BJ (cell line): ENCODE data around the gene CTNNAL1. TPM values are rescaled to one million over a fixed set of nuclear protein-coding genes. Genes with fewer than 3 reads are reported as not detected.

Source experiments
- CTCF ChIA-PET: fragments of 350-600 bp; formaldehyde crosslinking; extraction: SDS; loops from one replicate; lab custom pipeline; 2021; ENCODE audit warnings: antibody characterized with exemption, inconsistent platforms; lab: Yijun Ruan, JAX
- POLR2A ChIA-PET: fragments of 300-600 bp; sonication (Branson Sonifier 250); formaldehyde crosslinking; extraction: SDS; loops from one replicate; lab custom pipeline; 2021; ENCODE audit warnings: antibody characterized with exemption; lab: Charles Lee
- DNase-seq: peaks from one replicate; pipeline ENCODE4 v3.0.0-alpha.2; 2011; ENCODE audit warnings: low read depth
- H3K27me3 ChIP-seq: 2 replicates; pipeline ENCODE4 v1.6.0; 2011; ENCODE audit warnings: low read length; ENCODE audit not compliant: control insufficient read depth, insufficient read depth
- H3K36me3 ChIP-seq: 2 replicates; pipeline ENCODE4 v1.5.1; 2011; ENCODE audit warnings: low read length; ENCODE audit not compliant: control insufficient read depth, insufficient read depth
- H3K4me3 ChIP-seq: 2 replicates; pipeline ENCODE4 v1.5.1; 2011; ENCODE audit warnings: low read depth, mild to moderate bottlenecking, control low read depth, low read length
- polyA plus RNA-seq: library from polyadenylated mRNA; depleted of rRNA; stranded (reverse); fragments of >200 nt; gene quantifications from 2 replicates; pipeline ENCODE4 v1.2.3, GENCODE V29; 2011
- TF ChIP-seq, protein P1 (sequence below): IDR thresholded peaks from 2 replicates; pipeline ENCODE4 v1.5.1; 2011; ENCODE audit warnings: low read depth, mild to moderate bottlenecking, control low read depth, inconsistent platforms, low read length, moderate library complexity; ENCODE audit not compliant: insufficient read depth

CTNNAL1 gene
- polyA plus RNA-seq, 1 experiment = 32.6 TPM

DNA sequence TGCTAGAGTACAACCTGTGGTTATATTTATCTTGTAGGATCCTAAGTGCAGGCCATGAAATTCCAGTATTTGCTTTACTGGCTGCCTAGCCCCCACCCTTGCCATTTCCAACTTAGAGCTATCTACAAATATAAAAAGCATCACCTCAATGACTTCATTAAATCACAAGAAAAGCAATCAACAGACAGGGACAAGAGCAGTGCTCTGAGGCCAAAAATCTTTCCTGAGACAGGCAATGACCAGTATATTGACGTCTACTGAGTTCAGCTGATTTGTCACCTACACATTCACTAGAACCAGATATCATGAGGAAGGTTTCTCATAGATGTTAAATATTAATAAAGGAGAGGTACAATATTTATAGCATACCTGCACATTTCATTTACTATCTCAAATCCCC lies 38.4 kb upstream of the CTNNAL1 start:
- no peaks in the 10 kb centered on the region for H3K27me3 ChIP-seq
- ChIA-PET CTCF (interaction anchor here (1.3 to 1.5 kb wide), 2 partner anchors 8 to 18 kb away, joined by 3 read pairs; no protein-coding TSS in a partner anchor), POLR2A (interaction anchor here (0.6 kb wide), 1 partner anchor 35 kb away, joined by 4 read pairs; no protein-coding TSS in a partner anchor)
- TF ChIP-seq, protein P1, sequence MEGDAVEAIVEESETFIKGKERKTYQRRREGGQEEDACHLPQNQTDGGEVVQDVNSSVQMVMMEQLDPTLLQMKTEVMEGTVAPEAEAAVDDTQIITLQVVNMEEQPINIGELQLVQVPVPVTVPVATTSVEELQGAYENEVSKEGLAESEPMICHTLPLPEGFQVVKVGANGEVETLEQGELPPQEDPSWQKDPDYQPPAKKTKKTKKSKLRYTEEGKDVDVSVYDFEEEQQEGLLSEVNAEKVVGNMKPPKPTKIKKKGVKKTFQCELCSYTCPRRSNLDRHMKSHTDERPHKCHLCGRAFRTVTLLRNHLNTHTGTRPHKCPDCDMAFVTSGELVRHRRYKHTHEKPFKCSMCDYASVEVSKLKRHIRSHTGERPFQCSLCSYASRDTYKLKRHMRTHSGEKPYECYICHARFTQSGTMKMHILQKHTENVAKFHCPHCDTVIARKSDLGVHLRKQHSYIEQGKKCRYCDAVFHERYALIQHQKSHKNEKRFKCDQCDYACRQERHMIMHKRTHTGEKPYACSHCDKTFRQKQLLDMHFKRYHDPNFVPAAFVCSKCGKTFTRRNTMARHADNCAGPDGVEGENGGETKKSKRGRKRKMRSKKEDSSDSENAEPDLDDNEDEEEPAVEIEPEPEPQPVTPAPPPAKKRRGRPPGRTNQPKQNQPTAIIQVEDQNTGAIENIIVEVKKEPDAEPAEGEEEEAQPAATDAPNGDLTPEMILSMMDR = no peak
- no peak for DNase-seq
- no peak overlapping the region for H3K4me3 ChIP-seq
- peaks cover 9% of the 10 kb centered on the region for H3K36me3 ChIP-seq

DNA sequence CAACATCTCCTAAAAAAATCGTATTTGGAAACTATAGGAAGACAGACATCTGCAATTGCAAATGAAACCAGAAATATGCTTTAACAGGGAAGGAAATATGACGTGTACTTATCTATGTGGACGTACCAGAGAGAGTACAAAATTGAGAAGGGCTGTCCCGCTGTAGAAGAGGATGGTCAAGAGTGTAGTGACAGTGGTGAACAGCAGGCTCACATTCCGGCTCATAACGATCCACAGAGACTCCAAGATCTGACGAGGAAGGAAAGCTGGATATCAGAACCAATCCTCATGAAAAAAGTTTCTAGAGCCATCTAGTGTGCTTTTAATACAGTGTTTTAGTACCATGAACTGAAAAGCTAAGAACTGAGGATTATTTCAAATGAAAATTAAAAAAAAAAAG lies 37.1 kb upstream of the CTNNAL1 start:
- H3K4me3 ChIP-seq = no peak overlapping the region
- TF ChIP-seq, protein P1 = no peak
- ChIA-PET CTCF (interaction anchor here (1.3 kb wide), 1 partner anchor 10 kb away, joined by 3 read pairs; no protein-coding TSS in a partner anchor), POLR2A (no interaction called here)
- no peak for DNase-seq
- H3K36me3 ChIP-seq = peaks cover 8% of the 10 kb centered on the region
- no peaks in the 10 kb centered on the region for H3K27me3 ChIP-seq

DNA sequence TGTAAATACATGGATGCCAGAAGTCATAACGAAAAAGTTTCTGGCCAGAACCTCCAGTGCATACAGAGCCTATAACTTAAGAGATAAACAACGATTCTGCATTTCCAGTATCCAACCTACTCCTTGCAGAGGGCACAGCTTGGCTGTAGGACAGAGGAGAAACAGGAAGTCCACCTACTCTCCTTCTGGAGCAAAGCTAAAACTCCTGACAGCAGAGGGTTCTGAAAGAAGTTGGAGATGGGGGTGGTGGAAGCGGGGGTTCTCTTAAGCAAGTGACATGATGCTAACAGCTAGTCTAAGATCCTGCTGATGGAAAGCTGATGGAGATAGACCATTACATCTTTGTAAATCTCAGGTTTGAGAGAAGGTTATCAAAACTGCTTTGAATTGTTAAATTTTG lies 35.5 kb upstream of the CTNNAL1 start:
- H3K27me3 ChIP-seq = no peaks in the 10 kb centered on the region
- no peak overlapping the region for H3K4me3 ChIP-seq
- no peak for DNase-seq
- POLR2A ChIA-PET = no interaction called here
- CTCF ChIA-PET = interaction anchor here (0.8 to 1.2 kb wide), 2 partner anchors 11 to 38 kb away, joined by 4 read pairs; no protein-coding TSS in a partner anchor
- H3K36me3 ChIP-seq = peaks cover 10% of the 10 kb centered on the region
- TF ChIP-seq, protein P1 = no peak

DNA sequence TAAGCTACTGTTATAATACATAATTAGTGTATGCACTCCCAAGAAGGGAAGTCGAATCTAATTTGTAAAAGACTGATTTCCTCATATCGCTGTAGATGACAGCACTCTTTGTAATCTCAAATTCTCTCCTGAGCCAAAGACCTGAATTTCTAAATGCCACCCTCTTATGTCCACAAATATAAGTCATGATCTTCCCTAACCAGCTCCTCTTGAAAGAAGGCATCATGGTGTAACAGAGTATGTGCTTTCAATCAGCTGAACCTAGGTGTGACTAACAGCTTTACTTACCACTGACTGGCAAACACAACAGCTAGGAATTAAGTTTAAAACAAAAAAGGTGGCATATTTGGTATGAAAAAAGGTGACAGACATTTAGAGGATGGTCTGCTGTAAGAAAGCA lies 34.0 kb upstream of the CTNNAL1 start:
- TF ChIP-seq, protein P1 = no peak
- POLR2A ChIA-PET = no interaction called here
- CTCF ChIA-PET = no interaction called here
- H3K27me3 ChIP-seq = no peaks in the 10 kb centered on the region
- H3K4me3 ChIP-seq = no peak overlapping the region
- peaks cover 8% of the 10 kb centered on the region for H3K36me3 ChIP-seq
- DNase-seq = no peak

DNA sequence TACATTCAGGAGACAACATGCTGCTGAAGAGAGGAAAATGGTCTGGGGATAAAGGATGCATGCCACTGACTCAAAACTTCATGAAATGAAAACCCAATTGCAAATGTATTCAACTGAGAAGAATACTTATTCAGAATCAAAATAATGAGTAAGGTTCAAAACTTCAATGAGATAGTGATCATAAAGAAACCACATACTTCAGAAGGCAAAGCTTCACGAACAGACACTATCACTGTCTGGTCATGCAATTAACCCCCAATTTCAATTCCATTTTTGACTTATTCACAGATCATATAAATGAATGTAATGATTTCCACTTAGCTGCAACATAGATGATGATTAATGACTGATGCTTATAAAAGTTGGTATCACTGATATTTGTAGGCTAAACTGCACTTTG lies 33.0 kb upstream of the CTNNAL1 start:
- no peaks in the 10 kb centered on the region for H3K27me3 ChIP-seq
- H3K36me3 ChIP-seq = peaks cover 8% of the 10 kb centered on the region
- CTCF ChIA-PET = no interaction called here
- POLR2A ChIA-PET = no interaction called here
- DNase-seq = no peak
- no peak overlapping the region for H3K4me3 ChIP-seq
- TF ChIP-seq, protein P1 = no peak
